ENCODE data around the gene ZMYM4. TPM values are rescaled to one million over a fixed set of nuclear protein-coding genes. Genes with fewer than 3 reads are reported as not detected.

Gene ZMYM4
- total RNA-seq, 4 donors from 2014 or later = 19.7 to 84.9 (median 49.9) TPM

- DNase-seq = no peak
- H3K27ac ChIP-seq = no peak overlapping the region
- intact Hi-C loops (cut with DNase I; ENCODE audit: low total_unique reads) = no loop called here
- no peaks in the 10 kb centered on the region for H3K9me3 ChIP-seq
- H3K36me3 ChIP-seq = no peaks in the 10 kb centered on the region
- no peaks in the 10 kb centered on the region for H3K4me1 ChIP-seq
- H3K4me3 ChIP-seq = no peak overlapping the region
- no peak for TF ChIP-seq POLR2A (IDR thresholded peaks at IDR 0.05)
- no peak for TF ChIP-seq CTCF (IDR thresholded peaks at IDR 0.05)
- no peaks in the 10 kb centered on the region for H3K27me3 ChIP-seq
Measured at GRCh38 chr1:35382107-35382506, 113.6 kb downstream of the ZMYM4 start.

- no peak for DNase-seq
- no peaks in the 10 kb centered on the region for H3K4me1 ChIP-seq
- H3K27ac ChIP-seq = no peak overlapping the region
- intact Hi-C loops (cut with DNase I; ENCODE audit: low total_unique reads) = no loop called here
- H3K4me3 ChIP-seq = no peak overlapping the region
- TF ChIP-seq POLR2A (IDR thresholded peaks at IDR 0.05) (no peak), CTCF (IDR thresholded peaks at IDR 0.05) (no peak)
- no peaks in the 10 kb centered on the region for H3K36me3 ChIP-seq
- H3K9me3 ChIP-seq = no peaks in the 10 kb centered on the region
- no peaks in the 10 kb centered on the region for H3K27me3 ChIP-seq
Measured at GRCh38 chr1:35386290-35386689, 117.8 kb downstream of the ZMYM4 start.

- no peaks in the 10 kb centered on the region for H3K27me3 ChIP-seq
- H3K27ac ChIP-seq = no peak overlapping the region
- DNase-seq = no peak
- intact Hi-C loops (cut with DNase I; ENCODE audit: low total_unique reads) = no loop called here
- no peaks in the 10 kb centered on the region for H3K36me3 ChIP-seq
- no peaks in the 10 kb centered on the region for H3K9me3 ChIP-seq
- no peak overlapping the region for H3K4me3 ChIP-seq
- TF ChIP-seq CTCF (IDR thresholded peaks at IDR 0.05) = no peak
- H3K4me1 ChIP-seq = no peaks in the 10 kb centered on the region
Measured at GRCh38 chr1:35386959-35387358, 118.5 kb downstream of the ZMYM4 start.

DNA sequence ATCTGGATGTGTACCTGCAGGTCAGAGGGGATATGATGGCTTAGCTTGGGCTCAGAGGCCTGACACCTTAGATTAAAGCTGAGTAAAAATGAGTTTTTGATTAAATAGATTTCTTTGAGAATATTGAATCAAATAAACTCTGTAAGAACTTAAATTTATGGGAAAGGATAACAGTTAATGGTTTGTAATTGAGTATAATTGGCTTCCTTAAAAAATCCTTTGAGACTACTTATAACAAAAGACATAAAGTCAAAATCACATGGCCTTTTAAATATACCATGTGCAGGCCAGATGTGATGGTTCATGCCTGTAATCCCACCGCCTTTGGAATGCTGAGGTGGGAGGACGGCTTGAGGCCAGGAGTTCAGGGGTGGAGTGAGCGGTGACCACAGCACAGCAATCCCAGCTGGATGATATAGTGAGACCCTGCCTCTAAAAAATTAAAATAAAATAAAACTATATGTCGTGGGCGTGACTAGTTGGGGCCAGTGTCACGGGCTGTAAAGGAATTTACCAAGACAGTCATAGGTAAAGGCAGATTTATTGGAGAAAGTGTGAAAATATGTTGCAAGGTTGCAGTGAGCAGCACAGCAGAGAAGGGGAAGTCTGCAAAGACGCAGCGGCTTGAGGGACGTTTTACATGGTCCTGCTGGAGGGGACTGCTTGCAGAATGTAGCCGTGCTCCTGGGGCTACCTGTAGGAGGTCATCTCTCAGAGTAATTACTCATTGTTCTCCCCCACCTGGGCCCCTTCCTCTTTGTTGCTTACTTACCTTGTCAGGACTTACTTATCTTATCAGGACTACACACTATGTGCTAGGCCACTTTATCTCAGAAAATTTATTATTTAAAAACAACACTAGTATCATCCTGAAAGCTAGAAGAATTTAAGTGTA lies 122.3 kb downstream of the ZMYM4 start:
- H3K9me3 ChIP-seq = no peaks in the 10 kb centered on the region
- no peak for DNase-seq
- TF ChIP-seq POLR2A (IDR thresholded peaks at IDR 0.05) = no peak
- no peak for TF ChIP-seq CTCF (IDR thresholded peaks at IDR 0.05)
- H3K27me3 ChIP-seq = no peaks in the 10 kb centered on the region
- intact Hi-C loops (cut with DNase I; ENCODE audit: low total_unique reads) = no loop called here
- H3K27ac ChIP-seq = no peak overlapping the region
- H3K36me3 ChIP-seq = no peaks in the 10 kb centered on the region
- H3K4me3 ChIP-seq = no peak overlapping the region
- H3K4me1 ChIP-seq = no peaks in the 10 kb centered on the region

- H3K4me1 ChIP-seq = no peaks in the 10 kb centered on the region
- H3K36me3 ChIP-seq = no peaks in the 10 kb centered on the region
- no peak overlapping the region for H3K27ac ChIP-seq
- intact Hi-C loops (cut with DNase I; ENCODE audit: low total_unique reads) = no loop called here
- DNase-seq = no peak
- H3K27me3 ChIP-seq = no peaks in the 10 kb centered on the region
- no peak overlapping the region for H3K4me3 ChIP-seq
- TF ChIP-seq POLR2A (IDR thresholded peaks at IDR 0.05) (no peak), CTCF (IDR thresholded peaks at IDR 0.05) (no peak)
- H3K9me3 ChIP-seq = no peaks in the 10 kb centered on the region
Measured at GRCh38 chr1:35394386-35394785, 125.9 kb downstream of the ZMYM4 start.
